KOPT-K1 (cell line): ENCODE data around the gene ASGR2.
"Not testable (repeated sequence)": the region's sequence is repeated elsewhere in the genome, so short reads cannot be mapped to it uniquely, and the experiment has no call there.

Experiments
- H3K27ac ChIP-seq: fragments of 200-600 bp; sonication (generic); 2 replicates; pipeline ENCODE4 v1.5.1; 2016; ENCODE audit warnings: antibody characterized with exemption, mild to moderate bottlenecking, low read depth, low read length; ENCODE audit not compliant: poor library complexity, severe bottlenecking
- H3K36me3 ChIP-seq: fragments of 200-600 bp; sonication (generic); 2 replicates; pipeline ENCODE4 v1.5.1; 2017; ENCODE audit warnings: antibody characterized with exemption, mild to moderate bottlenecking, low read length, moderate library complexity; ENCODE audit not compliant: insufficient read depth
- H3K9me3 ChIP-seq: fragments of 200-600 bp; sonication (generic); 2 replicates; pipeline ENCODE4 v1.5.1; 2017; ENCODE audit warnings: antibody characterized with exemption, low read length, mild to moderate bottlenecking; ENCODE audit not compliant: insufficient read depth, poor library complexity, severe bottlenecking

The ASGR2 gene

GRCh38 chr17:7094652-7095019 is 20.0 kb downstream of the ASGR2 start:
- Histone ChIP-seq H3K27ac (no peak overlapping the region), H3K36me3 (no peaks in the 10 kb centered on the region), H3K9me3 (no peaks in the 10 kb centered on the region)

GRCh38 chr17:7091311-7092005 is 23.2 kb downstream of the ASGR2 start:
- not testable (repeated sequence) for H3K27ac ChIP-seq, H3K36me3 ChIP-seq, H3K9me3 ChIP-seq

- H3K36me3 ChIP-seq, H3K9me3 ChIP-seq, H3K27ac ChIP-seq: not testable (repeated sequence)
Measured at GRCh38 chr17:7089570-7089969, 25.1 kb downstream of the ASGR2 start.

DNA sequence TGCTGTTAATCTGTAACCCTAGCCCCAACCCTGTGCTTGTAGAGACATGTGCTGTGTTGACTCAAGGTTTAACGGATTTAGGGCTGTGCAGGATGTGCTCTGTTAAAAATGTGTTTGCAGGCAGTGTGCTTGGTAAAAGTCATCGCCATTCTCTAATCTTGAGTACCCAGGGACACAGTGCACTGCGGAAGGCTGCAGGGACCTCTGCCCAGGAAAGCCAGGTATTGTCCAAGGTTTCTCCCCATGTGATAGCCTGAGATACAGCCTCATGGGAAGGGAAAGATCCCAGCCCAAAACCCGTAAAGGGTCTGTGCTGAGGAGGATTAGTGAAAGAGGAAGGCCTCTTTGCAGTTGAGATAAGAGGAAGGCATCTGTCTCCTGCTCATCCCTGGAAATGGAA is 26.2 kb downstream of the ASGR2 start:
- H3K36me3 ChIP-seq, H3K27ac ChIP-seq, H3K9me3 ChIP-seq: not testable (repeated sequence)

- H3K36me3 ChIP-seq = no peaks in the 10 kb centered on the region
- H3K9me3 ChIP-seq = no peaks in the 10 kb centered on the region
- no peak overlapping the region for H3K27ac ChIP-seq
Measured at GRCh38 chr17:7084088-7084487, 30.5 kb downstream of the ASGR2 start.

GRCh38 chr17:7083592-7083991 is 31.0 kb downstream of the ASGR2 start:
- Histone ChIP-seq H3K36me3 (no peaks in the 10 kb centered on the region), H3K9me3 (no peaks in the 10 kb centered on the region), H3K27ac (no peak overlapping the region)

- H3K9me3 ChIP-seq = no peaks in the 10 kb centered on the region
- no peaks in the 10 kb centered on the region for H3K36me3 ChIP-seq
Measured at GRCh38 chr17:7081341-7082062, 33.1 kb downstream of the ASGR2 start.

DNA sequence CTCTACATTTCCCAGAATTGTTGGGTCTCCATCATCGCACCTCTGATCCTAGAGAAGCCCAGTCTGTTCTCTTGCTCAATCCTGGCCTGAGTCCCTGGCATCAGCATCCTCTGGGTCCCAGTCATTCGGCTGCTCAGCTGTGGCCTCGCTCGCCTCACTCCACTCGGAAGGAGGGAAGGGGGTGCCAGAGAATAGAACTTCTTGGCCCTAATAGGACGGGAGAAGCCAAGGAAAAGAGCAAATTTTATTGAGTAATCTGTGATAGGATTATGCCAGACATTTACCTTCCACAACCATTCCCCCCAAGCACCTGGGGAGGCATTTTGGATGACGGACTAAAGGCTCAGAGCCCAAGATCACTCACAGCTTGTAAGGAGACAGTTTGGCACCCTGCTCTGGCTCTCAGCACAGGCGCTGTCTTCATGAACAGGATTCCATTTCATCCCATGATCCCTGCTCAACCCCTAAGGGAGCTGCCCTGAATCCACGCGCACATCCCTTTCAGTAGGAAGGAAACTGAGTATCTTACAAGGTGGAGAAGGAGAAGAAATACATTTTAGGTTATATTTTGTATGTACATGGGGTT is 34.1 kb downstream of the ASGR2 start:
- Histone ChIP-seq H3K27ac (no peak overlapping the region), H3K36me3 (no peaks in the 10 kb centered on the region), H3K9me3 (no peaks in the 10 kb centered on the region)

More at GRCh38 chr17:7081341-7082062, 33.1 kb downstream of the ASGR2 start:
- no peak overlapping the region for H3K27ac ChIP-seq

DNA sequence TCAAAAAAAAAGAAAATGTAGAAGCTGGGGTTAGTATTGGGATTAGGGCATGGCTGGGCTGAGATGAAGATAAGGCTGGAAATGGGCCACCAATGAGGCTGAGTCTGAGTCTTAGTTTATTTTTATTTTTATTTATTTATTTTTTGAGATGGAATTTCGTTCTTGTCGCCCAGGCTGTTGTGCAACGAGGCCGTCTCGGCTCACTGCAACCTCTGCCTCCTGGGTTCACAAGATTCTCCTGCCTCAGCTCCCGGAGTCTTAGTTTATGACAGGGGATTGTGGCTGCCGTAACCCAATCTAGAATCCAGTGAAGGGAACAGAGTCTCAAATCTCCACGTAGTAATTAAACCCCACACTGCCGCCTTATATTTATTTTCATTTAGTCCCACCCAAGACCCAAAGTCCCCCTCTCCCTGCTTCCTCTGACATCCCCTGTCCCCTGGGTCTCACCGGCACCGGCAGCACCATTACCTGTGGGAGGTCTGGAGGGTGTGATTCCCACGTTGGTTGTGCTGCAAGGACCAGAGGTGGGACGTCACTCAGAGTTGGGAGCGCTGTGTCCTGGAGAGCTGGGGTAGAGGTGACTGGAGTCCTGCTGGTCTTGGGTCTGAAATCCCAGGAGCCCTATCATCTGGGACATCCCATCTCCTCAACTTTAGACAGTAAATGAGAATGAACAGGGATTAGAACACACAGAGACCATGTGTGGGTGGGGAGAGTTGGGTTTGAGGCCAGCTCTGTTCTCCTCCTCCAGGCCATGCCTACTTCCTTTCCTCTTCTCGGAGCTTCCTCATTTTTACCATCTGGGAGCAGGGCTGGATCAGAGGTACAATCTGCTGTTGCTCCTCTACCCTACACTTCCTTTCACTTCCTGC is 34.8 kb downstream of the ASGR2 start, which contains the start of gene CLEC10A:
CLEC10A (minus strand) TSS at position 671 of the 875 bp plus-strand sequence. CDS start 1,439 bp downstream, outside the sequence.
- Histone ChIP-seq H3K27ac (no peak within 1 kb of the TSS), H3K9me3 (no peaks in the 10 kb centered on the region), H3K36me3 (no peaks in the 10 kb centered on the region)

DNA sequence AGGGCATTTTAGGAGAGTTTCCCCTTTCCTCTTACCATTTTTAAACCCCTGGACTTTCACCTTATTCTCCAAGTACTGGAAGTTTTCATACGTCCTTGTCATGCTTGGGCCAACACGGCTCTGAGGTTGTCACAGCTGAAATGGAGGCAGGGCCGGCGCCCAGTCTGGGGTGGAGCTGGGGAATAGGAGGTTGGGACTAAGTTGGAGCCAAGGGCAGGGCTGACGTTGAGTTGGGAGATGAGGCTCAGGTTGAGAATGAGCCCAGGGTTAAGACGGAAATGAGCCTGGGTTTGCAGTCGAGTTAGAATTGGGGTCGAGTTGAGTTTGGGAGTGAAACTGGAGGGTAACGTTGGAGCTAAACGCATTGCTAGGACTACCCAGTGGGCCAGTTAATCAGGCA is 35.9 kb downstream of the ASGR2 start:
- Histone ChIP-seq H3K27ac (no peak overlapping the region), H3K9me3 (no peaks in the 10 kb centered on the region), H3K36me3 (no peaks in the 10 kb centered on the region)

DNA sequence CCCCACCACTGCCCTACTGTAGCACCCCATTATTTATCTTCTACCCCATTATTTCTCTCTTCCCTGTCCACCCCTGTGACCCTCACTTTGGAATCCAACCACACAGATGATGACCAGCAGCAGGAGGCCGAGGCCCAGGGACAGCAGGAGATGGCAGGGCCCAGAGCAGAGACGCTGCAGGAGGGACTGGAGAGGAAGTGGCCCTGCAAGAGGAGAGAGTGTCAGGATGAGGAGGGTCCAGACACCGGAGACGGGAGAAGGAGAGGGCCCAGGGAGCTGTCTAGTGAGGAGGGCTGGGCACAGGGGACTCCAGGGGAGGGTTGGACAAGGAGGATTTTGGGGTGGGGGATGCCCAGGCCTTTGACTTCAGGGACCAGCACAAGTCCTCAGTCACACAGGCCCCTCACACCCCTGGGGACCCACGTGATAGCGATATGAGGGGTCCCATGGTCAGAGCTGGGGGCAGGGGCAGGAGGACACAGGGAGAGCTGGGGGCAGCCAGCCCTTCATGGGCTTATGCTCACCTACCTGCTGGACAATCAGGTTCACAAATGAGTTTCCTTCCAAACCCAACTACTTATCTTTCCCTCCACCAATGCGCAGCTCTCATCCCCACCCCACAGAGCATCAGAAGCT is 36.6 kb downstream of the ASGR2 start:
- Histone ChIP-seq H3K9me3 (no peaks in the 10 kb centered on the region), H3K36me3 (no peaks in the 10 kb centered on the region), H3K27ac (no peak overlapping the region)

- Histone ChIP-seq H3K36me3 (no peaks in the 10 kb centered on the region), H3K9me3 (no peaks in the 10 kb centered on the region), H3K27ac (no peak overlapping the region)
Measured at GRCh38 chr17:7074931-7075330, 39.7 kb downstream of the ASGR2 start.

DNA sequence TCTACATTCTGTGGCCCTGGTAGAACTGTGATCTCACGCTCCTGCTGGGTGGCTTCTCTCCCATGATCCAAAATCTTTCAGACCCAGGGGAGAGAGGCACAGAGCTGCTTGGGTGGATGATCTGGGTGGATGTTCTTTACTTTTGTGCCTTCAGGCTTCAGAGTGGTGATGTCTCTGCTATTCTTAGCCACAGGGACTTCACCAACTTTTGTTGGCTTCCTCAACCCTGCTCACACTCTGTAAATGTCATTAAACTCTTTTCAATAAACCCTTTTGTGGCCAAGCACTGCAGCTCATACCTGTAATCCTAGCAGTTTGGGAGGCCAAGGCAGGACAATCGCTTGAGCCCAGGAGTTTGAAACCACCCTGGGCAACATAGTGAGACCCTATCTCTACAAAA is 42.2 kb downstream of the ASGR2 start:
- Histone ChIP-seq H3K27ac (no peak overlapping the region), H3K36me3 (no peaks in the 10 kb centered on the region), H3K9me3 (peaks cover 14% of the 10 kb centered on the region)

DNA sequence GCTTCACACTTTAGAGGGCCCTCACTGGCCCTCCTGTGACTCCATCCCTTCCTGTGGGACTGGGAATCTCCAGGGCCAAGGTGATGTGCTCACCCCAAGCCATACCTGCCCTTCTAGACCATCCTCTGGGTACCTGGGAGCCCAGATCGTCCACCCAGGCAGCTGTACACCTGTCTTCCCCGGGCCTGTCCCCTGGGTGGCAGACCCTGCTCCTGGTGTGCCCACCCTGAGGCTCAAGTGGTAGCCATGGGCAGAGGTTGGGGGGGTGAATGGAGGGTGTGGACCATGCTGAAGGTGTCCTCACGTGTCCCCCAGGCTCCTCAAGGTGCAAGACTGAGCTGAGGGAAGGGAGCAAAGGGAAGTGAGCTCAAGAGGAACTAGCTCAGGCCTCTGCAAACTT is 43.9 kb downstream of the ASGR2 start:
- Histone ChIP-seq H3K27ac (no peak overlapping the region), H3K36me3 (no peaks in the 10 kb centered on the region), H3K9me3 (peaks cover 14% of the 10 kb centered on the region)
